NCI-H1048 (cell line): ENCODE measurements around the gene PLA2G4F.

ENCODE experiments used
- DNase-seq: peaks from one replicate; lab custom pipeline; 2025; lab: John Stamatoyannopoulos, UW

PLA2G4F gene, protein sequence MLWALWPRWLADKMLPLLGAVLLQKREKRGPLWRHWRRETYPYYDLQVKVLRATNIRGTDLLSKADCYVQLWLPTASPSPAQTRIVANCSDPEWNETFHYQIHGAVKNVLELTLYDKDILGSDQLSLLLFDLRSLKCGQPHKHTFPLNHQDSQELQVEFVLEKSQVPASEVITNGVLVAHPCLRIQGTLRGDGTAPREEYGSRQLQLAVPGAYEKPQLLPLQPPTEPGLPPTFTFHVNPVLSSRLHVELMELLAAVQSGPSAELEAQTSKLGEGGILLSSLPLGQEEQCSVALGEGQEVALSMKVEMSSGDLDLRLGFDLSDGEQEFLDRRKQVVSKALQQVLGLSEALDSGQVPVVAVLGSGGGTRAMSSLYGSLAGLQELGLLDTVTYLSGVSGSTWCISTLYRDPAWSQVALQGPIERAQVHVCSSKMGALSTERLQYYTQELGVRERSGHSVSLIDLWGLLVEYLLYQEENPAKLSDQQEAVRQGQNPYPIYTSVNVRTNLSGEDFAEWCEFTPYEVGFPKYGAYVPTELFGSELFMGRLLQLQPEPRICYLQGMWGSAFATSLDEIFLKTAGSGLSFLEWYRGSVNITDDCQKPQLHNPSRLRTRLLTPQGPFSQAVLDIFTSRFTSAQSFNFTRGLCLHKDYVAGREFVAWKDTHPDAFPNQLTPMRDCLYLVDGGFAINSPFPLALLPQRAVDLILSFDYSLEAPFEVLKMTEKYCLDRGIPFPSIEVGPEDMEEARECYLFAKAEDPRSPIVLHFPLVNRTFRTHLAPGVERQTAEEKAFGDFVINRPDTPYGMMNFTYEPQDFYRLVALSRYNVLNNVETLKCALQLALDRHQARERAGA

DNA sequence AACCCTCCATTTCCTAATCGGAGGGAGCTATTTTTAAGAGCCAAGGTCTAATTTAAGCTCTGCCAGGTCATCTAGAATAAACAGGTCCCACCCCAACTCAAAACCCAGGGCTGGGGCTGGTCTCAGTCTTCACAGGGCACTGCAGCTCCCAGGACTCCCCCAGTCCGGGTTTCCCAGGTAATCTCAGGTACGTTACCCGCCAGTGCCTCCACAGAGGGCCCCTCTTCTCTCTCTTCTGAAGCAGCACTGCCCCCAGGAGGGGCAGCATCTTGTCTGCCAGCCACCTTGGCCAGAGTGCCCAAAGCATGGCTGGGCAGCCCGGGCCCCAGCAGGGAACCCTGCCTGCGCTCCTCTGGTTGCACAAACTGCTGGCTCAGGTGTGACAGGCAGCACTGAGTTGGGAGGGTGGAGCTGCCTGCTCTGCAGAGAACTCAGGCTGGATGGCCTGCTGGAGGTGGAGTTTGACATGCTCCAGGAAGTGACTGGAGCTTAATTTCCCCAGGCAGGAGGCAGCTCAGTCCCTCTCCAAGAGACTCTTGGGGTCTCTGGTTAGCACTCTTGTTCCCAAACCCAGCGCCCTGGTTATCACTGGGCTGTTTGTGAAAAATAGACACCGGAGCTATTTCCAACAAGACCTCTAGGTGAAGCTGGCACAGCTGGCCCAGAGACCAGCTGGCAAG, at the start of gene PLA2G4F:
PLA2G4F (minus strand) TSS at position 394 of the 680 bp plus-strand sequence; CDS start at position 307, 87 bp downstream.
- no peak for DNase-seq

DNA sequence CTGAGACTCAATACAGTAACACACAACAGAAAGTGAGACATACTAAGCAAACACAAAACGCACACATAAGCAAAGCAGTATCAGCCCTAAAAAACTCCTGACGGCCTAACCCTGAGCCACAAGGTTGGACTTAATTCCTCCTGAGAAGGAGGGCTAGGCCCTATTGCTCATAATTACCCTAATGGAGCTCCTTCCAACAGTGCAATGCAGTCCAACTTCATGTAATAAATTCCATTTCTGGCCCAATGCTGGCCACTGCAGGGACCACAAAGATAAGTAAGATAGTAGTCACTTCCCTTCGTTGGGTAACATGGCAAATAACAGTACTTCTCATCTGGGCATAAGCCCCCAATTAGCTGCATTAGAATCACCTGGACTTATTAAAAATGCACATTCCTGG, 47.5 kb upstream of the PLA2G4F start:
- DNase-seq: no peak

DNA sequence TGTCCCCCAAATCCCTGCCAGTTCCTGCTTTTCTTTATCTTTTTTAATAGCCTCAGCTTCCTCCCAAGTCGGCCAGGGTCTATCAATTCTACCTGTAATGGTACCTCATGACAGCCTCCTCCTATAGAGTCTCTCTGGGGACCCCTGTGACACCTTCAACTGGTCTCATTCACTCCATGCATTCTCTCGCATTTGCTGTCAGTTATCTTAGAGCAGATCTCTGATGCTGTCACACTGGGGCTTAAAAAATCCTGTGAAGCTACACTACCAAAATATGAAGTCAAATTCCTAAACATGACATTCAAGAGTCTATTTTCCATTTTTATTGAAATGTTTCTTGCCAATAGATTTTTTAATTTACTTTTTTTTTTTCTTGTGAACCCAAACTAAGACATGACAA, 46.2 kb upstream of the PLA2G4F start:
- DNase-seq: no peak

DNA sequence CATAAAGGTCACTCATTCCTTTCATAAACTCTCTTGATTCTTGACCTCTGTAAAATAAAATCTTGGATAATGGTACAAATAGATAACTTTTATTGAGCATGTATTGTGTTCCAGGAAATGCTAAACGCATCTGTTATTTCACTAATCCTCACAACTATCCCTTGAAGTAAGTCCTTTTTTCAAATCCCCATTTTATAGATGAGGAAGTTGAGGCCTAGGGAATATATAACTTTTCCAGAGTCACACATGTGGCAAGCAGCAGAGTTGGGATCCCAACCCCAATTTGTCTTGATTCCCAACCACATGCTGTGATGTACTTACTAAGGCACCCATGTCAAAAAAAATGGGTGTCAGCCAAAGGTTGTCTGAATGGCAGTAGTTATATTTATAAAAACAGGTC, 45.4 kb upstream of the PLA2G4F start:
- DNase-seq: no peak

DNA sequence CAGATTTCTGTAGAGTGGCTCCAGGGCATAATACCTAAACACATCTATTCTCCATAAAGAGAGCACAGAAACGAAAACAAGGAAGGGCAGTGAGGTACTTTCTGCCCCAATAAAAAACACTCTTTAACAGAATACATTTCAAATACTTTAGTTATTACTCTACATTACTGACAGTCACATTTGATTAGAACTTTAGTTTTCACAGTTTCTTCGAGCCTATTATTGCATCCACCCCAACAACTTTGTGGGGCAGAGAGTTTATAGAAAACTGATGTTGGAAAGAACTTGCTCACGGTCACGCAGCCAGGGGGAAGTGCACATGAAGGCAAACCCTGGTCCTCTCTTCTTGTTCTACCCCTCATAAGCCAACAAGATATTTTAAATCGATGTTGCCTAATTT, 42.7 kb upstream of the PLA2G4F start:
- DNase-seq: no peak

DNA sequence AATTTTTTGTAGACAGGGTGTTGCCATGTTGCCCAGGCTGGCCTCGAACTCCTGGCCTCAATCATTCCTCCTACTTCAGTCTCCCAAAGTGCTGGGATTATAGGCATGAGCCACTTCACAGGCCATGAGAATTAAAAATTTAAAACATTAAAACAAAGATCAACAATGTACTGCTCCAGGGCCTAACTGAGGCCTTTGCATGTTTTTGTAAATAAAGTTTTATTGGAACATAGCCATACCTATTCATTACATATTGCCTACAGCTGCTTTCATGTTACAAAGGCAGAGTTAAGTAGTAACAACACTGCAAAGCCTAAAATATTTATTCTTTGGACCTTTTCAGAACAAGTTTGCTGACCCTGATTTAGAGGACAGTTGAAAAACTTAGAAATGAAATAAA, 42.1 kb upstream of the PLA2G4F start:
- DNase-seq: no peak

DNA sequence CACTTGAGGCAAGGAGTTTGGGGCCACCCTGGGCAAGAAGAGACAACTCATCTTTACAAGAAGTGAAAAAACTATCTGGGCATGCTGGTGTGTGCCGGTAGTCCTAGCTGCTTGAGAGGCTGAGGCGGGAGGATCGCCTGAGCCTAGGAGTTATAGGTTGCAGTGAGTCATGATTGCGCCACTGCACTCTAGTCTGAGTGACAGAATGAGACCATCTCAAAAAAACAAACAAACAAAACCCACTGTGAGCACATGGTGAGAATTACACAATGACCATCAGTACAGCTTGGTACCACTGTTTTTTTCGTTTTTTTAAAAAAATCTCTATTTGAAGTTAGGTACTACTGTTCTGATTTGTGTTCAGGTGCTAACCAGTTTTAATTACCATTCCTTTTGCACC, 38.1 kb upstream of the PLA2G4F start:
- DNase-seq: no peak

DNA sequence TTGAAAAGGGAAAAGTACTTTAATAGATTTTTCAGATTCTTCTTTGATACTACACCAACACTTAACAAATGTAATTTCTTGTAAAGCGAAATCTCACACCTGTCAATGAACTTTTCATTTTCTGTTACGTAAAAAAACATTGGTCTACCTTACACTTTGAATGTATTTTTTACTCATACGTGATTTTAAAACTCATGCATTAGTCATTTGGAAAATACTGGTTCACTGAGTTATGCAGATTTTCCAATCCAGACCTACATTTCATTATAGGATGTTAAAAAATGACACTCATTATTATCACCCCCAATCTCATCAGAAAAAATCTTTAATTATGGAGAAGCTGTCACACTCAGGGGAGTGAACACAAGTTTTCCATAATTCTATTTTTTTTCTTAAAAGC, 36.9 kb upstream of the PLA2G4F start:
- no peak for DNase-seq

DNA sequence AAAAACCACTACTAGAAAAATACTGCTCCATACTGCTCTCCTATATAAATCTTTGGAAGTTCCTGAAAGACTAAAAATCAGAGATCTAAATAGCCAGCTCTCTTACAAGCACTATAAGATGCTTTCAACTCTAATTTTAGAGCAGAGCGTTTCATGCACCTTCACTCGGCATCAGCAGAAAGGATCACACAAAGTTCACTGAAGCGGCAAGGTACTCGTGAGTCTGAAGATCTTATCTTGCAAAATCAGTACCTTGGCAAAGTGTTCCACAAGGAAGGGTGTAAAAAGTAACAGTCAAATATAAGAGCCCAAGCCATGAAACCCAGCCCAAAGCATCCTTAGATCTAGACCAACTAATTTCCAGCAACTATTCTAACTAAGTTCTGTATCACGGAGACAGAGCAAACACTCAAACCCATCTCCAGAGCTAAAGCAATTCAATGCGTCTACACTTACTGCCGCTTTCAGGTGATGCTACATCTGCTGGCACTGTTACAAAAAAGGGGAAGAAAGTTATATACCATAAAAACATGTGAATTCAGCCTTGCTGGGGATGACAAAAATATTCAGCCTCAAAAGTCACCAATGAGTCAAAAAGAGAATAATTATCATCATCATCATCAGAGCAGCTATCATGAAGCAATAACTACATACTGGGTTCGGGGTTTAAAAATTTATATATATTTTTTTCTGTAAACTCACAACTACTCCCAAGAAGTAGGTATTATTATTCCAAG, 35.3 kb upstream of the PLA2G4F start:
- no peak for DNase-seq

DNA sequence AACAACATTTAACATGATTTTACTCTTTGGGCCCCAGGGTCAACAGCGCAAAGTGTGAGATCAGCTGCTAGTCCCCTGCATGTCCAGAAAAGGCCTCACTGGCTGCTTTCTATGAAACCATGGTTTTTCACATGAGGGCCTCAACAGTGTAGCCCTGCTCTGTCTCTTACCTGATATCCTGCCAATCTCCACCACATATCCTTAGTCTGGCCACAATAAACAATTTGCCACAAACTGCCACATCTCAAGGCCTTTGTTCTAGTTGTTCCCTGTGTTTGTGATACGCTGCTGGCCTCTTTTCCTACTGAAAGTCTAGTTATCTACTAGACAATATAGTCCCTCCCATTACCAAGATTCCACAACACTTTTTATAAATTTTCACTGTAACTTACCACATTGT, 33.9 kb upstream of the PLA2G4F start:
- no peak for DNase-seq

DNA sequence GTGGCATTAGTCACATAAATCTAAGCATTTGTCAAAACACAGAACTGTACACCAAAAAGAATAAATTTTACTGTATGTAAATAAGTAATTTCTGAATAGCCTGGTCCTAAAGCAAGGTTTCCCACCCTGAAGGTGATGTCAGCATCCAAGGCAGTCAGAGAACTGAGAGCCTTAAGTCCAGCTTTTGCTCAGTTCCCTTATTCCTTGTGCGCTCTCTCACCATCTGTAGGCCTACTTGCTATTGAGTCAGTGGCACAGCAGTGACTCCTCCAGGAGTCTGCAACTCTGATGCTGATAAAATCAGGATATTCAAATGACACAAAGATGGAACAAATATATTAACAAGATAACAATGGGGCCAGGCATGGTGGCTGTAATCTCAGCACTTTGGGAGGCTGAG, 29.4 kb upstream of the PLA2G4F start:
- DNase-seq: no peak

DNA sequence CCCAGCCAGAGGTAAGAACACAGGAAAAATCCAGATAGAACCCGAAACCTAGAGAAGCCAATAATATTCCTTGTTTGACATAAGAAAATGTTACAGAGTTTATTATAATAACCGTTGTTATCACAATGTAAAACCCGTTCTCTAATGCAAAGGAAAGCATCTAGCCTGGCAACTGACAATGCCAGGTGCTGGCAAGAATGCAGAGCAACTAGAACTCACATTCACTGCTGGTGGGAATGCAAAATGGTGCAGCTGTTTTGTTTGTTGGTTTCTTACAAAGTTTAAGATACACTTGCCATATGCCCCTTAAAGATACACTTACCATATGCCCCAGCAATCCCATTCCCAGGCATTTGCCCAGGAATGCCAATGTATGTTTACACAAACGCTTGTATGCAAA, 28.3 kb upstream of the PLA2G4F start:
- DNase-seq: peak; percentile 25

DNA sequence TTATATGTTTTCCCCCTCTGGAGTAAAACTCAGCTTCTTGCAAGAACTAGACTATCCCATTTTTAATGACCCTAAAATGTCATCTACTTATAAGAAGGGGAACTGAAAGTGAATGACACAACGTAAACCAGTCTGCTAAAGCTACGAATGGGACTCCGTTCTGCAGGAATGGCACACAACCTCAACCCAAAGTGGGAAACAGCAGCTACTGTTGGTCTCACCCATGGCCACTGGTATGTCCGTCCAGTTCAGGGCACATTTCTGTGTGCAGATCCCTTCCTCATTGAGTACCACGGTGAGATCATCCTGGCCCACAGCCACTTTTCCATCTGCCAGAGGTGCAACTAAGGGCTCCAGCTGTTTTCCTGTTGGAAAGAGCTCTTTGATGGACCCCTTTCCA, 27.9 kb upstream of the PLA2G4F start:
- DNase-seq: no peak

DNA sequence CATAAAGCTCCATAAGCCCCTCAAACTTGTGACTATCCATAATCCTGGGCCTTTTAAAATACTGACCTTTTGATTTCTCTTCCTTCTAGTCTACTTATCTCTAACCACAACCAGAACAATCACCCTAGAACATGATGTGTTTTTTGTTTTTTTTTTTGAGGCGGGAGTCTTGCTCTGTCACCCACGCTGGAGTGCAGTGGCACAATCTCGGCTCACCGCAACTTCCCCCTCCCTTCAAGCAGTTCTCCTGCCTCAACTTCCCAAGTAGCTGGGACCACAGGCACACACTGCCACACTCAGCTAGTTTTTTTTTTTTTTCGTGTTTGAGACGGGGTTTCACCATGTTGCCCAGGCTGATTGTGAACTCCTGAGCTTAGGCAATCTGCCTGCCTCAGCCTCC, 26.5 kb upstream of the PLA2G4F start:
- DNase-seq: no peak

DNA sequence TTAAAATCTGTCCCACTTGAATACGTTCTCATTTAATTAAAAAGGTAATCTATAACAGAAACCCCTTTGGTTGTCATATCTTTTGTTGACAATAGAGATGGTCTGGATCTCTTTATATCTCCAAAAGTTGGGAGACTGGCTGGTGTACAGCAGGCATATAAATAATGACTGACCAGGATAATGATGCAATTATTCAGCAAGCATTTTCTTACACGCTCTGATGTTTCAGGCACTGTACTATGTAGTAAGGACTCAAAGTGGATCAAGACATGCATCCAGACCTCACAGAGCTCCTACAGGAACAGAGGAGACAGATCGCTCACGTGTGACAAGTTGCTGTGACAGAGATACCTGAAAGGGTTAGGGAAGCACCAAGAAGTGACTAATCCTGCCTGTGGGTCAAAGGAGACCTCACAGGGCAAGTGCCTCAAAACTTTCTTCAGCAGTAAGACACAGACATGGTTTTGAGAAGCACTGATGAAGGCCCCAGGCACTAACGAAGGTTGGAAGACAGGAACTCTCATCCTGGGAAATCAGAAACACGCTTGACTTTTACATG, 26.0 kb upstream of the PLA2G4F start:
- DNase-seq: no peak

DNA sequence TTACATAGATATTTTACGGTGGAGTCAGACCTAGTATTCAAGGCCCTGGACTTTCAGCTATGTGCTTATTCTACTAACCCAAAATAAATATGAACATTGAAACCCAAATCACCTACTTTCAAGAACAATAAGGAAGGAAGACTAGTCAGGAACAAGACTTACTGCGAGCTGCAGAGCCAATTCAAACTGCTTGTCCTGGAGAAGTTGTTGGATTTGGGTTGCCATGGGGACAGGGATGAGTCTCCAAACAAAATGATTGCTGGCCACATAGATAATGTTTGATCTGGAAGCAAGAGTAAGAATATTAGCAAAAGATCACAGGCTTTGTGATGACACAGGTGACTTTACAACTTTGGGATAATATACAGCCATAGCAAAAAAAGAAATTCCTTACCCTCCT, 21.6 kb upstream of the PLA2G4F start:
- no peak for DNase-seq

DNA sequence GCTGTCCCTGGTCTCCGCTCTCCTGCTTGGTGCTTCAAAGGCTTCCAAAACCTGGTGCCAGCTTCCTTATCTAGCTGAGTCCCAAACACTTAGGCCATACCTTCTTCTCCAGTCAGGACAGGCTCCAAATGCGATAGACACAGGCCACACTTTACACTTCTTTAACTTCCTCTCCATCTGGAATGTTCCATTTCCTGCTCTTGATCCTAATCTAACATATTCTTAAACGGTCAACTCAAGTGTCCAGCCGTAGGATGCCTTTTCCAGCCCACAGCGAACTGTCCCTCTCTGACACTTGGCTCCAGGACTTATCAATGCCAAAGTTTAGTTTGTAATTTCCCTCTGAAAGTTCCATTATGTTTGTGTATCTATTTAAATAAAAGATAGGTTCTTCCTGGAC, 19.2 kb upstream of the PLA2G4F start:
- DNase-seq: no peak

DNA sequence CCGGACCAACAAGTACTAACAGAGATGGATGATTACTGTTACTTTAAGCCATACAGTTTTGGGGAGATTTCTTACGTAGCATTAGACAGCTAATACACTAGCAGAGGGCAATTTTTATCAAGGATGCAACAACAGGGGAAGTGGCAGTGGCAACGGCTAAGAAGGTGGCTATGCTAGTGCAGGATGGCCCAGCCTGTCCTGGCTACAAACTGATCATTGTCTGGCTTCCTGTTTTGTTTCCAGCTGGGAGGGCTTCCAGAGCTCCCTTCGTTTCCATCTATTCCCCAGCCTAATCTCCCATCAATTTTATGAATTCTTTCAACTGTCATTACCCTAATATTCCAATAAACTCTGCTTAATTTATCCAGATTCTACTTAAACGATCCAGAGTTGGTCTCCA, 16.0 kb upstream of the PLA2G4F start:
- no peak for DNase-seq

DNA sequence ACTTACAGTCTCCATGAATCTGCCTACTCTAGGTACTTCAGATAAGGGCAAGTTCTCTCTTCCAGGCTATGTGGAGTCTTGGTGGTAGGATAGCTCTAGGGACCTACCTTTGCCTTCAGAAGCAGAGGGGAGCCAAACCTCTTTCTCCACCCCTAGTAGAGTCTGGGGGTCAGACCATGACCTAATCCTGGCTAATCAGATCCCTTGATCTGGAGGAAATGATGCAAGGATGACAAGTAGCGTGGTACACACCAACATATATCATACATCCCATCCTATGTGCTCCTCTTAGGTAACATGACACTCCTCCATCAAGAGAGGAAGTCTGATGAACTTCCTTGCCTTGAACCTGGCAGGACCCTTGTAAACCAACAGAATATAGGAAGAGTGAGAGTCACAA, 15.4 kb upstream of the PLA2G4F start:
- no peak for DNase-seq

DNA sequence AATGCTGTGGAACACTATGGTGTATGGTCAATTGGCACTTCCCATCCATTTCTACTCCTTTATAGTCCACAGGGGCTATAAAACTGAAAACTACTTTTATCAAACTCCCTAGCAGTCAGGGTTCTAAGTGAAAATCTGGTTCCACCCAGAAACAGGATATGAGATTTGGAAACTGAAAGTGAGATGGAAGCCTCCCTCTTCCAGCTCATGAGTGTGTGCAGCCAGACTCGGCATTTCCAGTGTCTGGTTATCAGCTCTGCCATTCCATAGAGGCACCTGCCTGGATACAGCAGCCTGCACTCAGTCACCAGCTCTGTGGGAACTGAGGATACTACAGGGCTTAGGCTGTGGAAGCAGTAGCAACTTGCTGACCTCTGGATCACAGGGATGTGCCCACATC, 14.7 kb upstream of the PLA2G4F start:
- no peak for DNase-seq

DNA sequence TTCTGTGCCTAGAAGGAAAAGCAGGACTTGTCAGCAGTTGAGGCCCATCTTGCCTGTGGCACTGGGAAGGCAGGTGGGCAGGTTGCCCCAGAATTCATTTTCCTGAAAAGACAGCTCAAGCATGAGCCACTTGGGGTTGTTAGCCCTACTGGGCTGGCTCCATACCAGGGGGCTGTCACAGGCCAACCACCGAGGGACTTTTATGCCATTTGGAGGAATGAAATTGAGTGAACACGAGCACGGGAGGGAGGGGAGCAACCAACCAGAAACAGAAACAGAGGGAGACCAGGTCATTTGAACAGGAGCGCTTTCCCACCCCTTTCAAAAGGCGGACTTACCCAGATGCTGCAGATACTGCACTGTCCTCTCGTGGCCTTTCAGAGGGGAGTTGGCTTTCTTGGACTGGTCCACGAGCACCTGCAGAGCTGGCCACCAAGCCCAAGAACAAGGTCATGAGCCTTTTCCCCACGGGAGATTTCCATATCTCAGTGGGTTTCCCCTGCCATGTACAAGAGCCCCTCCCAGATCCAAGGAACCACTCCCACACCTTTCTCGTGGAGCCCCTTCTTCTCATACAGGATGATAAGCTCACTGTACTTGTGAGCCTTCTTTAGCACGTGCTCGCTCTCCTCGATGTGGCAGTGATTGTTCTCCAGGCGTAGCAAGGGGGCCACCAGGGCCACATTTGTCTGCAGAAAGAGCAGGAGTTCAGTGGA, 9.9 kb upstream of the PLA2G4F start:
- no peak for DNase-seq
